HepG2 (cell line): ENCODE data around the gene FBXO41. TPM values are rescaled to one million over a fixed set of nuclear protein-coding genes. Genes with fewer than 3 reads are reported as not detected.

Experiments used
- ARHGAP35 ChIP-seq: sonication (generic); formaldehyde crosslinking; IDR thresholded peaks from 2 replicates; pipeline ENCODE4 v1.9.0; 2022; ENCODE audit warnings: mild to moderate bottlenecking, inconsistent platforms, moderate library complexity, missing genetic modification reagents, borderline replicate concordance
- CAMTA2 ChIP-seq: sonication (generic); formaldehyde crosslinking; IDR thresholded peaks from 2 replicates; pipeline ENCODE4 v1.4.0; 2020; ENCODE audit warnings: mild to moderate bottlenecking, missing genetic modification reagents, borderline replicate concordance
- CHD4 ChIP-seq: fragments of 200-600 bp; sonication (generic); IDR thresholded peaks from 2 replicates; pipeline ENCODE4 v1.7.0; 2017; ENCODE audit warnings: mild to moderate bottlenecking, low read length, borderline replicate concordance
- ELF1 ChIP-seq: sonication (generic); formaldehyde crosslinking; IDR thresholded peaks from 2 replicates; pipeline ENCODE4 v1.4.0; 2020; ENCODE audit warnings: missing genetic modification reagents
- FOXO1 ChIP-seq: sonication (generic); formaldehyde crosslinking; IDR thresholded peaks from 2 replicates; pipeline ENCODE4 v1.4.0; 2020; ENCODE audit warnings: missing genetic modification reagents
- HHEX ChIP-seq: IDR thresholded peaks from 2 replicates; pipeline ENCODE4 v1.6.1; 2016; ENCODE audit warnings: control low read depth
- MZF1 ChIP-seq: sonication (generic); formaldehyde crosslinking; IDR thresholded peaks from 2 replicates; pipeline ENCODE4 v1.8.1; 2023; ENCODE audit warnings: mild to moderate bottlenecking, missing genetic modification reagents, borderline replicate concordance
- NRL ChIP-seq: sonication (generic); formaldehyde crosslinking; IDR thresholded peaks from 2 replicates; pipeline ENCODE4 v1.5.0; 2020; ENCODE audit warnings: missing genetic modification reagents, mild to moderate bottlenecking, moderate library complexity, borderline replicate concordance
- SP140L ChIP-seq: sonication (generic); formaldehyde crosslinking; IDR thresholded peaks from 2 replicates; pipeline ENCODE4 v1.4.0; 2020; ENCODE audit warnings: missing genetic modification reagents, borderline replicate concordance
- TGIF2 ChIP-seq: IDR thresholded peaks from 2 replicates; pipeline ENCODE4 v1.6.1; 2016; ENCODE audit warnings: control low read depth, missing compliant biosample characterization
- ZBTB42 ChIP-seq: sonication (generic); formaldehyde crosslinking; IDR thresholded peaks from 2 replicates; pipeline ENCODE4 v1.5.0; 2020; ENCODE audit warnings: mild to moderate bottlenecking, missing genetic modification reagents
- ZBTB8A ChIP-seq: sonication (generic); formaldehyde crosslinking; IDR thresholded peaks from 2 replicates; pipeline ENCODE4 v1.4.0; 2020; ENCODE audit warnings: mild to moderate bottlenecking, low read depth, missing genetic modification reagents, borderline replicate concordance
- ZFP36L1 ChIP-seq: sonication (generic); formaldehyde crosslinking; IDR thresholded peaks from 2 replicates; pipeline ENCODE4 v1.8.0; 2022; ENCODE audit warnings: mild to moderate bottlenecking, missing genetic modification reagents, moderate library complexity
- ZFP41 ChIP-seq: sonication (generic); formaldehyde crosslinking; IDR thresholded peaks from 2 replicates; pipeline ENCODE4 v1.4.0; 2020; ENCODE audit warnings: mild to moderate bottlenecking, missing genetic modification reagents, borderline replicate concordance
- ZFY ChIP-seq: sonication (generic); formaldehyde crosslinking; IDR thresholded peaks from 2 replicates; pipeline ENCODE4 v1.4.0; 2020; ENCODE audit warnings: missing genetic modification reagents
- ZNF530 ChIP-seq: sonication (generic); formaldehyde crosslinking; IDR thresholded peaks from 2 replicates; pipeline ENCODE4 v1.5.0; 2020; ENCODE audit warnings: low read depth, mild to moderate bottlenecking, missing genetic modification reagents
- ZNF674 ChIP-seq: sonication (generic); formaldehyde crosslinking; IDR thresholded peaks from 2 replicates; pipeline ENCODE4 v1.5.0; 2020; ENCODE audit warnings: low read depth, mild to moderate bottlenecking, missing genetic modification reagents
- ZNF776 ChIP-seq: sonication (generic); formaldehyde crosslinking; IDR thresholded peaks from 2 replicates; pipeline ENCODE4 v1.4.0; 2020; ENCODE audit warnings: mild to moderate bottlenecking, missing genetic modification reagents
- ZSCAN21 ChIP-seq: sonication (generic); formaldehyde crosslinking; IDR thresholded peaks from 2 replicates; pipeline ENCODE4 v1.8.0; 2022; ENCODE audit warnings: mild to moderate bottlenecking, missing genetic modification reagents, moderate library complexity, borderline replicate concordance
- polyA plus RNA-seq, 8 experiments: library from polyadenylated mRNA; depleted of rRNA in 3 of 8; stranded (reverse) in 7 of 8; unstranded in 1 of 8; fragments of >200 nt; fragmentation: Illumina TruSeq in 4 of 8; extraction: Trizol in 4 of 8; gene quantifications; 2 replicates each; pipeline versions ENCODE4 v1.2.1 to v1.2.3, GENCODE V29; 2011 to 2016; ENCODE audit warnings: low read depth in 4 of 8, missing spikeins in 1 of 8, mixed read lengths in 1 of 8; ENCODE audit not compliant: insufficient read depth in 1 of 8
- total RNA-seq, 5 experiments: library from RNA; depleted of rRNA; stranded (reverse); fragments of >200 nt; fragmentation: Illumina TruSeq; extraction: Trizol; gene quantifications; 2 replicates each; pipeline ENCODE4 v1.2.3, GENCODE V29; 2016; ENCODE audit warnings: low read depth in 1 of 5
- TF ChIP-seq, protein P1 (sequence below): sonication (generic); formaldehyde crosslinking; IDR thresholded peaks from 2 replicates; pipeline ENCODE4 v1.9.0; 2021; ENCODE audit warnings: missing genetic modification reagents, borderline replicate concordance
- TF ChIP-seq, protein P2 (sequence below): sonication (generic); formaldehyde crosslinking; IDR thresholded peaks from 2 replicates; pipeline ENCODE4 v1.8.0; 2023; ENCODE audit warnings: mild to moderate bottlenecking, missing genetic modification reagents
- TF ChIP-seq, protein P3 (sequence below): sonication (generic); formaldehyde crosslinking; IDR thresholded peaks from 2 replicates; pipeline ENCODE4 v1.5.0; 2020; ENCODE audit warnings: mild to moderate bottlenecking, missing genetic modification reagents, borderline replicate concordance
- TF ChIP-seq, protein P4 (sequence below): sonication (generic); formaldehyde crosslinking; IDR thresholded peaks from 2 replicates; pipeline ENCODE4 v1.5.0; 2020; ENCODE audit warnings: mild to moderate bottlenecking, missing genetic modification reagents, moderate library complexity

FBXO41 gene
- total and polyA plus RNA-seq, 2 of the 13 experiments (the other 11 are each of a cell fraction or from before 2014, with no cell fraction given): 4.2 to 10.3 TPM

DNA sequence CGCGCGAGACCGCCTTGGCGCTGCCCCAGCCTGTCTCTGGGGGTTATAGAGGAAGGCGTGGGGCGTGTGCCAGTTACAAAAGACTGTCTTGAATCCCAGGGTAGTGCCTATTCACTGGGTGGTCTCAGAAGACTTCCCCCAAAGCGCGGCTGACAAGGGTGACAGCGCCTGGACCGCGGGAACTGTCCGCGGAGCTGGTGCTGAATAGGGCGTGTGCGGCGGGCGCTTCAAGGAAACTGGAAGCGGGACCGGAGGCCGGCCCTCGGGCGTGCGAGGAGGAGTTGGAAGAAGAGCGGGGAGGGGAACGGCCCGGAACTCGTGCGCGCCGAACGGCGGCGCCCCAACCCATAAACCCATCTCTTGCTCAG, 6.8 kb upstream of the FBXO41 start (continued):
- TF ChIP-seq, protein P1, sequence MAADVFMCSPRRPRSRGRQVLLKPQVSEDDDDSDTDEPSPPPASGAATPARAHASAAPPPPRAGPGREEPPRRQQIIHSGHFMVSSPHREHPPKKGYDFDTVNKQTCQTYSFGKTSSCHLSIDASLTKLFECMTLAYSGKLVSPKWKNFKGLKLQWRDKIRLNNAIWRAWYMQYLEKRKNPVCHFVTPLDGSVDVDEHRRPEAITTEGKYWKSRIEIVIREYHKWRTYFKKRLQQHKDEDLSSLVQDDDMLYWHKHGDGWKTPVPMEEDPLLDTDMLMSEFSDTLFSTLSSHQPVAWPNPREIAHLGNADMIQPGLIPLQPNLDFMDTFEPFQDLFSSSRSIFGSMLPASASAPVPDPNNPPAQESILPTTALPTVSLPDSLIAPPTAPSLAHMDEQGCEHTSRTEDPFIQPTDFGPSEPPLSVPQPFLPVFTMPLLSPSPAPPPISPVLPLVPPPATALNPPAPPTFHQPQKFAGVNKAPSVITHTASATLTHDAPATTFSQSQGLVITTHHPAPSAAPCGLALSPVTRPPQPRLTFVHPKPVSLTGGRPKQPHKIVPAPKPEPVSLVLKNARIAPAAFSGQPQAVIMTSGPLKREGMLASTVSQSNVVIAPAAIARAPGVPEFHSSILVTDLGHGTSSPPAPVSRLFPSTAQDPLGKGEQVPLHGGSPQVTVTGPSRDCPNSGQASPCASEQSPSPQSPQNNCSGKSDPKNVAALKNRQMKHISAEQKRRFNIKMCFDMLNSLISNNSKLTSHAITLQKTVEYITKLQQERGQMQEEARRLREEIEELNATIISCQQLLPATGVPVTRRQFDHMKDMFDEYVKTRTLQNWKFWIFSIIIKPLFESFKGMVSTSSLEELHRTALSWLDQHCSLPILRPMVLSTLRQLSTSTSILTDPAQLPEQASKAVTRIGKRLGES (CRISPR knock-in tag): peak; percentile 90; the same call in 1 of the 2 replicates
- TF ChIP-seq ZNF776 (CRISPR knock-in tag) (peak; percentile 74), CHD4 (no peak), ZNF674 (CRISPR knock-in tag) (no peak), ZBTB8A (CRISPR knock-in tag) (no peak), ZNF530 (0 out of 2 replicates have a peak, but pooled peaks have one; percentile 23), ZFP41 (peak; percentile 69; the same call in 1 of the 2 replicates), NRL (peak; percentile 45), ELF1 (0 out of 2 replicates have a peak, but pooled peaks have one; percentile 32), MZF1 (CRISPR knock-in tag) (no peak), ARHGAP35 (peak; percentile 57; the same call in 1 of the 2 replicates), SP140L (CRISPR knock-in tag) (peak; percentile 79; the same call in 1 of the 2 replicates), FOXO1 (CRISPR knock-in tag) (0 out of 2 replicates have a peak, but pooled peaks have one; percentile 48), ZFY (CRISPR knock-in tag) (peak; percentile 38; the same call in 1 of the 2 replicates), ZBTB42 (CRISPR knock-in tag) (no peak), TGIF2 (peak; percentile 97), CAMTA2 (0 out of 2 replicates have a peak, but pooled peaks have one; percentile 71), ZFP36L1 (CRISPR knock-in tag) (peak; percentile 70; the same call in 1 of the 2 replicates), HHEX (CRISPR knock-in tag) (no peak), ZSCAN21 (CRISPR knock-in tag) (peak; percentile 89)
- TF ChIP-seq, protein P2, sequence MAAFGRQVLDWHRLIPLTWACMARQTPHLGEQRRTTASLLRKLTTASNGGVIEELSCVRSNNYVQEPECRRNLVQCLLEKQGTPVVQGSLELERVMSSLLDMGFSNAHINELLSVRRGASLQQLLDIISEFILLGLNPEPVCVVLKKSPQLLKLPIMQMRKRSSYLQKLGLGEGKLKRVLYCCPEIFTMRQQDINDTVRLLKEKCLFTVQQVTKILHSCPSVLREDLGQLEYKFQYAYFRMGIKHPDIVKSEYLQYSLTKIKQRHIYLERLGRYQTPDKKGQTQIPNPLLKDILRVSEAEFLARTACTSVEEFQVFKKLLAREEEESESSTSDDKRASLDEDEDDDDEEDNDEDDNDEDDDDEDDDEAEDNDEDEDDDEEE (CRISPR knock-in tag): 0 out of 2 replicates have a peak, but pooled peaks have one; percentile 63
- TF ChIP-seq, protein P3, sequence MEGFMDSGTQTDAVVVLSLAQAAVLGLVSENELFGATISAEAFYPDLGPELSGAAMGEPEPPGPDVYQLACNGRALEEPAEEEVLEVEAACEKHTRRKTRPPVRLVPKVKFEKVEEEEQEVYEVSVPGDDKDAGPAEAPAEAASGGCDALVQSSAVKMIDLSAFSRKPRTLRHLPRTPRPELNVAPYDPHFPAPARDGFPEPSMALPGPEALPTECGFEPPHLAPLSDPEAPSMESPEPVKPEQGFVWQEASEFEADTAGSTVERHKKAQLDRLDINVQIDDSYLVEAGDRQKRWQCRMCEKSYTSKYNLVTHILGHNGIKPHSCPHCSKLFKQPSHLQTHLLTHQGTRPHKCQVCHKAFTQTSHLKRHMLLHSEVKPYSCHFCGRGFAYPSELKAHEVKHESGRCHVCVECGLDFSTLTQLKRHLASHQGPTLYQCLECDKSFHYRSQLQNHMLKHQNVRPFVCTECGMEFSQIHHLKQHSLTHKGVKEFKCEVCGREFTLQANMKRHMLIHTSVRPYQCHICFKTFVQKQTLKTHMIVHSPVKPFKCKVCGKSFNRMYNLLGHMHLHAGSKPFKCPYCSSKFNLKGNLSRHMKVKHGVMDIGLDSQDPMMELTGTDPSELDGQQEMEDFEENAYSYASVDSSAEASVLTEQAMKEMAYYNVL (CRISPR knock-in tag): peak; percentile 53; the same call in 1 of the 2 replicates
- TF ChIP-seq, protein P4, sequence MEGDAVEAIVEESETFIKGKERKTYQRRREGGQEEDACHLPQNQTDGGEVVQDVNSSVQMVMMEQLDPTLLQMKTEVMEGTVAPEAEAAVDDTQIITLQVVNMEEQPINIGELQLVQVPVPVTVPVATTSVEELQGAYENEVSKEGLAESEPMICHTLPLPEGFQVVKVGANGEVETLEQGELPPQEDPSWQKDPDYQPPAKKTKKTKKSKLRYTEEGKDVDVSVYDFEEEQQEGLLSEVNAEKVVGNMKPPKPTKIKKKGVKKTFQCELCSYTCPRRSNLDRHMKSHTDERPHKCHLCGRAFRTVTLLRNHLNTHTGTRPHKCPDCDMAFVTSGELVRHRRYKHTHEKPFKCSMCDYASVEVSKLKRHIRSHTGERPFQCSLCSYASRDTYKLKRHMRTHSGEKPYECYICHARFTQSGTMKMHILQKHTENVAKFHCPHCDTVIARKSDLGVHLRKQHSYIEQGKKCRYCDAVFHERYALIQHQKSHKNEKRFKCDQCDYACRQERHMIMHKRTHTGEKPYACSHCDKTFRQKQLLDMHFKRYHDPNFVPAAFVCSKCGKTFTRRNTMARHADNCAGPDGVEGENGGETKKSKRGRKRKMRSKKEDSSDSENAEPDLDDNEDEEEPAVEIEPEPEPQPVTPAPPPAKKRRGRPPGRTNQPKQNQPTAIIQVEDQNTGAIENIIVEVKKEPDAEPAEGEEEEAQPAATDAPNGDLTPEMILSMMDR (CRISPR knock-in tag): peak; percentile 28; the same call in 1 of the 2 replicates
